Right lobe of liver (tissue), 6 donors: ENCODE measurements around the gene PIP5K1B. TPM values are rescaled to one million over a fixed set of nuclear protein-coding genes. Genes with fewer than 3 reads are reported as not detected.

Experiments
- ATAC-seq, 4 donors: fragments of 200-7000 bp; cut with Tn5 transposase; one replicate each; pipeline ENCODE4 v1.9.1; 2020; ENCODE audit warnings: mild to moderate bottlenecking in 4 of 4, moderate library complexity in 4 of 4
- DNase-seq, 3 donors: peaks; one replicate each; pipeline ENCODE4 v3.0.0-alpha.2; 2020
- H3K27ac ChIP-seq, 3 donors: fragments of 200-600 bp; one replicate each; pipeline ENCODE4 v1.8.0; 2022
- H3K27me3 ChIP-seq, 2 donors: fragments of 200-600 bp; one replicate each; pipeline ENCODE4 v1.8.0; 2022
- H3K36me3 ChIP-seq, 4 donors: fragments of 200-600 bp; sonication (generic) in 1 of 4; one replicate each; pipeline versions ENCODE4 v1.5.1 to v1.8.0; 2017 to 2022; ENCODE audit warnings: control low read depth in 1 of 4
- H3K4me1 ChIP-seq, 4 donors: fragments of 200-600 bp; sonication (generic) in 1 of 4; one replicate each; pipeline versions ENCODE4 v1.5.1 to v1.8.0; 2017 to 2022; ENCODE audit warnings: control low read depth in 1 of 4
- H3K4me3 ChIP-seq, 3 donors: fragments of 200-600 bp; one replicate each; pipeline ENCODE4 v1.8.0; 2022
- H3K9me3 ChIP-seq, 4 donors: fragments of 200-600 bp; sonication (generic) in 1 of 4; one replicate each; pipeline versions ENCODE4 v1.5.1 to v1.8.0; 2017 to 2022; ENCODE audit warnings: control low read depth in 1 of 4
- POLR2A ChIP-seq: fragments of 450-650 bp; IDR thresholded peaks from one replicate; pipeline ENCODE4 v1.6.1; 2017; ENCODE audit warnings: antibody characterized with exemption, mild to moderate bottlenecking
- WGBS: methylation state at CpG from one replicate; pipeline ENCODE4 v1.1.6; 2018; ENCODE audit warnings: low coverage, low lambda C conversion rate; ENCODE audit not compliant: insufficient coverage; ENCODE audit errors: missing lambda C conversion rate; 5-methylcytosine and 5-hydroxymethylcytosine counted together
- intact Hi-C, 2 donors: fragments of 100-400 bp; cut with DNase I; formaldehyde crosslinking; loops; one replicate each; pipeline versions ENCODE4 v1.11.2 to v1.14.1; 2022
- total RNA-seq, 6 experiments: library from RNA; depleted of rRNA in 2 of 6; stranded (reverse); fragments of >200 nt in 2 of 6; fragmentation: NEBNext Ultra II Directional in 3 of 6; extraction: Animal tissue kit (Norgen Biotek cat#: 25700) in 3 of 6; gene quantifications; one replicate each; pipeline versions ENCODE4 v1.1.0 to v1.2.4, GENCODE V29; 2016 to 2023
- TF ChIP-seq, protein P1 (sequence below), 4 donors: fragments of 200-600 bp in 3 of 4; fragments of 450-650 bp in 1 of 4; IDR thresholded peaks; one replicate each; pipeline versions ENCODE4 v1.5.1 to v1.8.0; 2016 to 2022; ENCODE audit warnings: antibody characterized with exemption in 4 of 4, mild to moderate bottlenecking in 2 of 4
- donor health status: DM: no; HTN: yes; CAD: no.
- donor health status: DM: no; HTN: no; CAD: no.
- donor health status: DM: no; HTN: no; CAD: no.
- donor health status: DM: no; HTN: yes; CAD: no.
- donor health status: DM: no; HTN: yes; CAD: no.

PIP5K1B gene
- total RNA-seq, 6 experiments from 2014 or later = 0.27 to 0.71 TPM; not detected in 4

DNA sequence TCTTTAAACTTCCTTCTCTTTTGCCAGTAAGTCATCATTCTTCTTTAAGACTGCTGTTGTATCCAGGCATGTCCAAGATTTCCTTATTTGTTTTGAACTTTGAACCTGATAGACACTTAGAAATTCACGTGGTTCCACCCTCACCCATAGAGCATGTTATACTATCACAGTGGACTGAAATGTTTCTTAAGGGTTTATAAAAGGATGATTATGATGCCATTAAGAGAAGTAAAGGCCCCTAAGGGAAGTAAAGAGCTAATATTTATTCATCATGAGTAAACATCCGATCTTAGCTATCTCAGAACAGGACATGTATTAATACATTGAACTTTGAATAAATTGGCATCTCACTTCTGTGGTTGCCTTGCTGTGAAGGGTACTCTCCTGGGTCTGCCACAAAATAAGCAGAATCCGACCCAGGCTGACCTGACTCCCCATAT, 259.1 kb downstream of the PIP5K1B start:
- intact Hi-C loops = no loop called here
- TF ChIP-seq POLR2A = no peak
- TF ChIP-seq, protein P1, sequence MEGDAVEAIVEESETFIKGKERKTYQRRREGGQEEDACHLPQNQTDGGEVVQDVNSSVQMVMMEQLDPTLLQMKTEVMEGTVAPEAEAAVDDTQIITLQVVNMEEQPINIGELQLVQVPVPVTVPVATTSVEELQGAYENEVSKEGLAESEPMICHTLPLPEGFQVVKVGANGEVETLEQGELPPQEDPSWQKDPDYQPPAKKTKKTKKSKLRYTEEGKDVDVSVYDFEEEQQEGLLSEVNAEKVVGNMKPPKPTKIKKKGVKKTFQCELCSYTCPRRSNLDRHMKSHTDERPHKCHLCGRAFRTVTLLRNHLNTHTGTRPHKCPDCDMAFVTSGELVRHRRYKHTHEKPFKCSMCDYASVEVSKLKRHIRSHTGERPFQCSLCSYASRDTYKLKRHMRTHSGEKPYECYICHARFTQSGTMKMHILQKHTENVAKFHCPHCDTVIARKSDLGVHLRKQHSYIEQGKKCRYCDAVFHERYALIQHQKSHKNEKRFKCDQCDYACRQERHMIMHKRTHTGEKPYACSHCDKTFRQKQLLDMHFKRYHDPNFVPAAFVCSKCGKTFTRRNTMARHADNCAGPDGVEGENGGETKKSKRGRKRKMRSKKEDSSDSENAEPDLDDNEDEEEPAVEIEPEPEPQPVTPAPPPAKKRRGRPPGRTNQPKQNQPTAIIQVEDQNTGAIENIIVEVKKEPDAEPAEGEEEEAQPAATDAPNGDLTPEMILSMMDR (IDR thresholded peaks at IDR 0.05) = no peak
- WGBS = 38% methylated on average over 3 of the region's 3 CpGs
- no peak overlapping the region for H3K27ac ChIP-seq
- no peaks in the 10 kb centered on the region for H3K27me3 ChIP-seq
- H3K4me1 ChIP-seq = no peaks in the 10 kb centered on the region
- H3K4me3 ChIP-seq = no peak overlapping the region
- no peaks in the 10 kb centered on the region for H3K36me3 ChIP-seq
- H3K9me3 ChIP-seq = no peaks in the 10 kb centered on the region
- DNase-seq = no peak
- ATAC-seq = no peak

DNA sequence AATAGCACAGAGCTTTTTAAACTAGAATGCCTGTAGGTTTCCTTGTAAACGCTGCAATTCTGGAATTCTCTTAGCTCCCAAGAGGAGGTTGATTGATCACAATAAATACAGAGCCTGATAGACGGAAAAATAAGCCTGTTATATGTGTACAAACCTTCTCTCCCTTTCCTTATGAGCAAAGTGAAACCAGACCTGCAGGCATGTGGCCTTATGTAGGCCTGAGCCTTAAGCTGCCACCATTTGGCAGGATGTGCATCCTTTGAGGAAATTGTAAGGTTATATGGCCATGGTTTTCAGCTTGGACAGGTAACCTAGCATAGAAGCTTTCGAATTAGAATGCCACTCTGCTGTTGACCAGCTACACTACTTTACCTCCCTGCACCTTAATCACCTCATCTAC, 259.7 kb downstream of the PIP5K1B start:
- Histone ChIP-seq H3K27me3 (no peaks in the 10 kb centered on the region), H3K36me3 (no peaks in the 10 kb centered on the region), H3K27ac (no peak overlapping the region), H3K4me3 (no peak overlapping the region), H3K9me3 (no peaks in the 10 kb centered on the region), H3K4me1 (no peaks in the 10 kb centered on the region)
- DNase-seq (no peak), ATAC-seq (no peak)
- 51% methylated on average over 3 of the region's 3 CpGs for WGBS
- intact Hi-C loops = no loop called here
- TF ChIP-seq, protein P1 (IDR thresholded peaks at IDR 0.05) = no peak
- TF ChIP-seq POLR2A = no peak

DNA sequence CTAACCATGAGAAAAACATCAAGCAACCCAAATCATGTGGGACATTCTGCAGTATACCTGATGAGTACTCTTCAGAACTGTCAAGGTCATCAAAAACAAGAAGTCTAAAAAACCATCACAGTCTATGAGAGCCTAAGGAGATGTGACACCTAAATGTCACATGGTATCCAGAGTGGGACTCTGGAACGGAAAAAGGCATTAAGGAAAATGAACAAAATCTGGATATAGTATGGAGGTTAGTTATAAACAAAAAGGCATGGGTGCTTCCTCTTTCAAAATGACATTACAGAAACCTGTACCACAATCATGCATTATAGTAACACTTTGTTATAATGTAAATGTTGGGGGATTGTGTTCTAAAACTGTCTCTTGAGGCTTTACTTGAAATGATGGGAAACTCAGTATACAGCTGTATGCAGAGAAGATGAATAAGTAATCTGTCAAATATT, 261.5 kb downstream of the PIP5K1B start:
- no peaks in the 10 kb centered on the region for H3K4me1 ChIP-seq
- intact Hi-C loops = no loop called here
- no peak overlapping the region for H3K27ac ChIP-seq
- DNase-seq (no peak), ATAC-seq (no peak)
- no peak for TF ChIP-seq POLR2A
- H3K27me3 ChIP-seq = no peaks in the 10 kb centered on the region
- no peaks in the 10 kb centered on the region for H3K9me3 ChIP-seq
- WGBS = 38% methylated on average over 1 of the region's 1 CpG
- no peak overlapping the region for H3K4me3 ChIP-seq
- no peaks in the 10 kb centered on the region for H3K36me3 ChIP-seq

DNA sequence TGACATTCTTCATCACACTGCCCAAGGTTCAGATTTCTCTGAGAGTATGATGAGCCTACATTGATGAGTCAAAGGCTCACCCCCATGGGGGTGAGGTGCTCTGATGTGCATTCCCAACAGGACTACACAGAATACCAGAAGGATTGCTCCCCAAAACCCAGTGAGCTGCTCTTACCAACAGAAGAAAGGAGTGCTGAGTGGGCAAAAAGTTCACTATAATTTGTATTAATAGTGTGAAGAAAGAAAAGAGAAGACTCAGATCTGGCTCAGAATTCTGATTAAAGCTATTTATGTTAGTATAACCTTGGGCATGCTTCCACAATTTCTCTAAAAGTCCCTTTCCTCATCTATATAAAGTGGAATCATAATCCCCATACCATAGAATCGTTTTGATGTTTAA, 262.8 kb downstream of the PIP5K1B start:
- WGBS = 42% methylated on average over 1 of the region's 1 CpG
- ATAC-seq (no peak), DNase-seq (no peak)
- Histone ChIP-seq H3K27me3 (no peaks in the 10 kb centered on the region), H3K4me1 (no peaks in the 10 kb centered on the region), H3K27ac (no peak overlapping the region), H3K9me3 (no peaks in the 10 kb centered on the region), H3K4me3 (no peak overlapping the region), H3K36me3 (no peaks in the 10 kb centered on the region)
- TF ChIP-seq, protein P1 (IDR thresholded peaks at IDR 0.05) = no peak
- TF ChIP-seq POLR2A = no peak
- intact Hi-C loops = no loop called here

DNA sequence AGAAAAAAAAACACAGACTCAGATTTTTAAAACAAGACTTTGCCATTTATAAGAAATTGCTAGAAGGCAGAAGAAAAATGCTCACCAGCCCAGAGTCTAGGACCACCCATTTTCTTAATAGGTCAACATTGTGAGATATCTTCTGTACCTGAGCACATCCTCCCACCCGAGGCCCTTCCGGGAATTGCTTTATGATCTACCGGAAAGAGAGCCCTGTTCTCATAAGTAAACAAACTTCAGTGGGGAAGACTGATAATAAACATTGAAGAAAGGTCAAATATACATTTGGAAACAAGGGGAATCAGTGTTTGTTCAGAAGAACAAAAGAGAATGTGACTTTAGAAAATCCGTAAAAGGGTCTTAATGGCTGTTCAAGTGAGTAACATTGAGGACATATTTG, 264.5 kb downstream of the PIP5K1B start:
- H3K4me1 ChIP-seq = no peaks in the 10 kb centered on the region
- no peaks in the 10 kb centered on the region for H3K9me3 ChIP-seq
- H3K27ac ChIP-seq = no peak overlapping the region
- intact Hi-C loops = no loop called here
- ATAC-seq = no peak
- no peaks in the 10 kb centered on the region for H3K36me3 ChIP-seq
- 18% methylated on average over 4 of the region's 4 CpGs for whole genome bisulfite sequencing
- TF ChIP-seq POLR2A = no peak
- TF ChIP-seq, protein P1 (IDR thresholded peaks at IDR 0.05) = no peak
- H3K4me3 ChIP-seq = no peak overlapping the region
- no peaks in the 10 kb centered on the region for H3K27me3 ChIP-seq
- no peak for DNase-seq
